Measurements from ENCODE around the gene GRPEL1. TPM values are rescaled to one million over a fixed set of nuclear protein-coding genes. Genes with fewer than 3 reads are reported as not detected.
A peak's percentile ranks its signal among the peaks of the same experiment; 100 is the strongest.

GRPEL1 gene
- total and polyA plus RNA-seq, 2 of the 13 experiments (the other 11 are each of a cell fraction or from before 2014, with no cell fraction given): 32.3 to 141 TPM

- TF ChIP-seq ATF2 (CRISPR knock-in tag; IDR thresholded peaks at IDR 0.05) (no peak), SKIL (CRISPR knock-in tag; IDR thresholded peaks at IDR 0.05; ENCODE audit: borderline replicate concordance) (no peak), CAMTA2 (CRISPR knock-in tag; IDR thresholded peaks at IDR 0.05; ENCODE audit: borderline replicate concordance) (no peak), THAP9 (CRISPR knock-in tag; IDR thresholded peaks at IDR 0.05; ENCODE audit: borderline replicate concordance) (peak; percentile 32; the same call in 1 of the 2 replicates), FOXP1 (IDR thresholded peaks at IDR 0.05) (no peak), FOXP1 (CRISPR knock-in tag; IDR thresholded peaks at IDR 0.05) (no peak), MTA3 (CRISPR knock-in tag; IDR thresholded peaks at IDR 0.05) (no peak), ZNF281 (CRISPR knock-in tag; IDR thresholded peaks at IDR 0.05; ENCODE audit: borderline replicate concordance) (no peak), PBX3 (CRISPR knock-in tag; IDR thresholded peaks at IDR 0.05; ENCODE audit: borderline replicate concordance) (no peak), TSC22D2 (CRISPR knock-in tag; IDR thresholded peaks at IDR 0.05; ENCODE audit: borderline replicate concordance) (no peak), ZNF841 (CRISPR knock-in tag; IDR thresholded peaks at IDR 0.05; ENCODE audit: borderline replicate concordance) (no peak), ZNF124 (CRISPR knock-in tag; IDR thresholded peaks at IDR 0.05) (no peak), ZNF780A (CRISPR knock-in tag; IDR thresholded peaks at IDR 0.05) (no peak)
- TF ChIP-seq, protein P1, sequence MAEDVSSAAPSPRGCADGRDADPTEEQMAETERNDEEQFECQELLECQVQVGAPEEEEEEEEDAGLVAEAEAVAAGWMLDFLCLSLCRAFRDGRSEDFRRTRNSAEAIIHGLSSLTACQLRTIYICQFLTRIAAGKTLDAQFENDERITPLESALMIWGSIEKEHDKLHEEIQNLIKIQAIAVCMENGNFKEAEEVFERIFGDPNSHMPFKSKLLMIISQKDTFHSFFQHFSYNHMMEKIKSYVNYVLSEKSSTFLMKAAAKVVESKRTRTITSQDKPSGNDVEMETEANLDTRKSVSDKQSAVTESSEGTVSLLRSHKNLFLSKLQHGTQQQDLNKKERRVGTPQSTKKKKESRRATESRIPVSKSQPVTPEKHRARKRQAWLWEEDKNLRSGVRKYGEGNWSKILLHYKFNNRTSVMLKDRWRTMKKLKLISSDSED (CRISPR knock-in tag; IDR thresholded peaks at IDR 0.05): no peak
- TF ChIP-seq, protein P2, sequence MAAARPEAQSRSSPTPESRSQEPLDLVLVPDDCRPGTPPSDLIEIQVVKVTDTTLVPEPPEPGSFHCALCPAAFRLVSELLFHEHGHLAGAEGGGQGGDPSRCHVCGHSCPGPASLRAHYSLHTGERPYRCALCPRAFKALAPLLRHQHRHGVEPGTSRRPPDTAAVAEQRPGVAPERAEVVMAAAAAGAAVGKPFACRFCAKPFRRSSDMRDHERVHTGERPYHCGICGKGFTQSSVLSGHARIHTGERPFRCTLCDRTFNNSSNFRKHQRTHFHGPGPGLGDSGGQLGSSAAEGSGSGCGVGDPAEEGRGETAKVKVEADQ (CRISPR knock-in tag; IDR thresholded peaks at IDR 0.05; ENCODE audit: borderline replicate concordance): no peak
These were observed 24.4 kb downstream of the GRPEL1 start, which contains the start of gene TADA2B (continued) for GRCh38 chr4:7043284-7044136.

Data from HepG2 (cell line).